Right forelimb (tissue), 1 donor: ENCODE data around the gene SLC16A4.
A peak's percentile ranks its signal among the peaks of the same experiment; 100 is the strongest.
"Not testable (repeated sequence)": the region's sequence is repeated elsewhere in the genome, so short reads cannot be mapped to it uniquely, and the experiment has no call there.

Experiments used
- DNase-seq: peaks from one replicate; pipeline ENCODE4 v3.0.0-alpha.2; 2018

Gene SLC16A4

GRCh38 chr1:110407260-110408210, 16.7 kb upstream of the SLC16A4 start, which contains the start of gene LAMTOR5:
Gene LAMTOR5 (minus strand): TSS chr1:110407694. CDS start chr1:110407620, 74 bp downstream.
- DNase-seq, result peak; percentile 97

- not testable (repeated sequence) for DNase-seq
These were observed 15.6 kb upstream of the SLC16A4 start for GRCh38 chr1:110406407-110406806.

DNA sequence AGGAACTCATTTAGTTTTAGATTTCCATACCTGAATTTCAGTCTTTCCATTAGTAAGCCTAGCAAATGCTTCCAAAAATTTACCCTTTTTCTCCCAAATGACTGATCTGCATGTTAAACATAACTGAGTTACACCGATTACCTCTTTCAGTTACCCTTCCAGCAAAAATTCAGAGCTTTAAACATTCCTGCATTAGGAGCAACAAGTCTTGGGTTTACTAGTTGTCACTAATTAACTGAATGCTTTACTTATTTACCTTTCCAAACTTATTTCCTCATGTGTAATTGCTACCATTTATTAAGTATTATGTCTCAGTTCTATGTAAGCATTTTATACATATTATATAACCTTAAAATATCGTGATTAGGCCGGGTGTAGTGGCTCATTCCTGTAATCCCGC, 13.6 kb upstream of the SLC16A4 start:
- DNase-seq, result no peak

GRCh38 chr1:110403805-110404204, 13.0 kb upstream of the SLC16A4 start:
- DNase-seq, result no peak

- DNase-seq, result not testable (repeated sequence)
These were observed 5.6 kb upstream of the SLC16A4 start for GRCh38 chr1:110396259-110396958.

DNA sequence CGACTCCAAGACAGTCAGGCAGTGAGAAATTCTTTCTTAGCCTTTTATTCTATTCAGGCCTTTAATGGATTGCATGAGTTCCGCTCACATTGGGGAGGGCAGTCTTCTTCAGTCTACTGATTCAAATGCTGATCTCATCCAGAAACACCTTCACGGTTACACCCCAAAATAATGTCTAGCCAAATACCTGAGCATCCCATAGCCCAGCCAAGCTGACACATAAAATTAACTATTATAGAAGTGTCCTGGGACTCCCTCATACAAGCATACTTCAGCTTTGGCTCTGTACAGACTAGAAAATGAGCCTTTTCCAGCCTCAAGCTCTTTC, 3.6 kb upstream of the SLC16A4 start:
- DNase-seq, result no peak

DNA sequence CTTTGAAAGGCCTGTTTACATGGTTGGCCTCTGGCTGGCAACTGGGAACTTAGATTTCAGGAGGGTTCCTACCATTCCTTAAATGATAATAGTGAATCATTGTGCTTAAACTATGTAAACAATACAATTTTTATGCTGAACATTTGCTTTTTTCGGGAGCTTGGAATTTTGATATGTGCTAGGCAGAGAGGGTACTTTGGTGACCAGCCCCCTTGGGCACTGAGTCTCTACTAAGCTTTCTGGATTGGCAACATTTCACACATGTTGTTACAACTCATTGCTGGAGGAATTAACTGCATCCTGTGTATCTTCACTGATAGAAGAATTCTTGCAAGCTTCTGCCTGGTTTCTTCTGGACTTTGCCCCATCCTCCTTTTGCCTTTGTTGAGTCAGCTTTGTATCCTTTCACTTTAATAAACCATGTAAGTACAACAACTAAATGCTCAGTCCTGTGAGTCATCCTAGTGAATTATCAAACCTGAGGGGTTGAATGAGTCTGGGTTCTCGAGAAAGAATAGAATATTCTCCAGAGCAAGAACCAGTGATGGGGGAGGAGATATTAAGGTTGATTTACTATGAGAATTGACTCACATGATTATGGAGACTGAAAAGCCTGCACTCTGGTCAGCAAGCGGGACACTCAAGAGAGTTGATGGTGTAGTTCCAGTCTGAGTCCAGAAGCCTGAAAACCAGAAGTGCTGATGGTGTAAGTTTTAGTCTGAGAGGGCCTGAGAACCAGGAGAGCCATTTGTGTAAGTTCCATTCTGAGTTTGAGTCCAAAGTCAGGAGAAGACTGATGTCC, 3.1 kb upstream of the SLC16A4 start:
- DNase-seq, result no peak

DNA sequence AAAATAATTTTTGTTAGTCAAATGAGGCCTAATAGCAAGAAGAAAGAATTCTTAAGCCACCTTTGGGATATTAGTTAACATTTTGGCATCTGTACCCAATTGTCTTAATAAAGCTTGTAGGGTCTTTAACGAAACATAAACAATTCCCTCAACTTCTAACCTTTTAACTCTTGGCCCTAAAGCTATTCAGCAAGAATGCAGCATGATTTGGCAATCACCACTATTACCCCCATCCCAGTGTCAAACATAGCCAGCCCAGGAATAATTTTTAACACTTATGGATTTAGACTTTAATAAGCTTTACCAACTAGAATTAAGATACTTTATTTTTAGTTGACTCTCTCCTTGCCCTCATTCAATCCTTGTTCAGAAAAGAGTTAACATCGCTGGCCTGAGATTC, 2.5 kb upstream of the SLC16A4 start:
- no peak for DNase-seq

DNA sequence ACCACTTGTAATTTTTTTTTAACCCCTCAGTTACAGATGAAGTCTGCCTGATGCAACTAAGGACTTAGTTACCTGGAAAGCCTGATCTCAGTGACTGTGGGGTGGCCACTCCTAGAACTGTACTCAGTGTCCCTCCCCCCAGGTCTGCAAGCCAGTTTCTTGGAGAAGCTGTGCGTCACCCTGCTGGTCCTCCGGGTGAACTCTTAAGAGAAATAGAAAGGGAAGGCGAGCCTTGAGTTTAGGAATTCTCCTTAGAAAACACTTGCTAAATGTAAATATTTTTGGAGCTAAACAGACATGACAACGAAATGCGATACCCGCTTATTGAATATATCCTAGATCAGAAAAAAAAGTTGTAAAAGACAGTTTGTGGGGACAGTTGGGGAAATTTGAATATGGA, 730 bp downstream of the SLC16A4 start:
- DNase-seq, result no peak

- no peak for DNase-seq
These were observed 3.6 kb downstream of the SLC16A4 start for GRCh38 chr1:110387048-110387754.

DNA sequence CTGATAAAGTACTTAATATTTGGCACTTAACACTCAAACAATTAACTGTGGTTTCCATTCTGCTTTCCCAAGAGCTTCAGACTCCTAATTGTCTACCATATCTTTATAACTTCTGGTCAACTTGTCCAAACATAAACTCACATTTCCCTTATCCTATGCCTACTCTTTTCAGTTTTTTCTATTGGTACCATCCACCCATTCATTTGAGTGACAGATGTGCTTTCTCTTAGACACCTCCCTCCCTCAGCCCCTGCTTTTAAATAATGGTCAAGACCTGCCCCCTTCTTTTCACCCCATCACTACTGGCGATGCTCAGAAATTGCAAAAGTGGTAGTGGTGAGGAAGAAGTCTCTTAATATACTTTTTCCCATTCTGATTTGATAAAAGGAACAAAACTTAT, 5.5 kb downstream of the SLC16A4 start:
- no peak for DNase-seq

DNA sequence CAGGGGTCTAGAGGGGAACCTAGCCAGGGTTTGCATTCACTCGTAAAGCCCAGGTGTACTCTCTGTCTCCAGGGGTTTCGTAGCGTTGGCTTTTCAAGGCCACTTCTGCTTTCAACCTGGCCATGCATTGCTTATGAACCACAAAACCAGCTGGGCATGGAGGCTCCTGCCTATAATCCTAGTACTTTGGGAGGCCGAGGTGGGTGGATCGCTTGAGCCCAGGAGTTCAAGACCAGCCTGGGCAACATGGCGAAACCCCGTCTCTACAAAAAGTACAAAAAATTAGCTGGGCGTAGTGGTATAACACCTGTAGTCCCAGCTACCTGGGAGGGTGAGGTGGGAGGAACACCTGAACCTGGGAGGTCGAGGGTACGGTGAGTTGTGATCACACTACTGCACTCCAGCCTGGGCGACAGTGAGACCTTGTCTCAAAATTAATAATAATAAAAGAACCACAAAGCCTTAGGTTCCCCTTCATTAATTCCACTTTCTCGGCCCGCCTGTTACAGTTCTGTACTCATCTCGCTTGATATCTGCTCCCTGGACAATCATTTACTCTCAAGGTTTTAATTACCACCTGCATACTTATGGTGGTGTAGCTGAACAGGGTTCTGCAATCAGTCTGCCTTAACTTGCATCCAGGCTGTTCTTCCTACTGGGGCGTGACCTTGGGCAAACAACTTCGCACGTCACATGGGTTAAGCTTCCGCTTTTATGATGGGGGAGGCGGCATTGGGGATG, 6.1 kb downstream of the SLC16A4 start:
- DNase-seq, result no peak

GRCh38 chr1:110383251-110383990, 7.4 kb downstream of the SLC16A4 start:
- DNase-seq, result no peak

- DNase-seq, result no peak
These were observed 10.0 kb downstream of the SLC16A4 start for GRCh38 chr1:110380672-110381283.

DNA sequence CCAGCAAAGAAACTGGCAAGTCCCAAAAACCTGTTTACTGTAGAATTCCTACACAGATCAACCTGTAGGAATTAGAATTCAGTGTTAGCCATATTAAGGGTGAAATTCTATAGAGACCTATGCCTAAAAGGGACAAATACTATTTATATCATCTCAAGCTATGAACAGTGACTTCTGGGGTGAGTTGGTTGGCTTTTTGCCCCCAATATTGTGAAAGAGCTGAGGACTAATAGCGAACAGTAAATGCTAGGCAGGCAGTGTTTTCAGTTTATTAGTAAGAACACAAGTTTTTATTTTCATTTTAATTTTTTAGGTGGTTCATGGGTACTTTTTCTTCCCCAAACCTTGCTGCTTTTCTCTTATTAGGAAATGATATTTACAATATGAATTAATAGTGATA, 15.3 kb downstream of the SLC16A4 start:
- no peak for DNase-seq

- no peak for DNase-seq
These were observed 20.0 kb downstream of the SLC16A4 start for GRCh38 chr1:110370827-110371226.

- DNase-seq, result no peak
These were observed 26.6 kb downstream of the SLC16A4 start for GRCh38 chr1:110364221-110364620.

DNA sequence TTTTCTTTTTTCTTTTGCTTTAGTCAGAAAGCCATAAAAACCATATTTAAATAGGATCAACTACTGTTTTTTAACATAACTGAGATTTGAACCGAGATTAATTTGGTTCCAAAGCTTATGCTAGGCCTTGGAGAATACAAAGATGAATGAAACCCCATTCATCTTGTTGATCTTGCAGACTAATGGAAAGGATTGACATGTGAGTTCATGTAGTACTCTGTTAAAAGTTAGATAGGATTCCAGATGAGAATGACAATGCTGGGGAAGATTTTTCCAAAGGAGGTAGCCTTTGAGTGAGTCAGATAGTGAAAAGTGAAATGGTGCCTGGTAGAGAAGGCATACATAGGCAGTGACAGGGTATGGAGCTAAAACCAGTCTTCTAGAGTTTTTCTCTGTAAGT, 29.0 kb downstream of the SLC16A4 start:
- no peak for DNase-seq

- no peak for DNase-seq
These were observed 30.4 kb downstream of the SLC16A4 start for GRCh38 chr1:110360431-110360830.

- no peak for DNase-seq
These were observed 34.4 kb downstream of the SLC16A4 start for GRCh38 chr1:110356379-110356778.

DNA sequence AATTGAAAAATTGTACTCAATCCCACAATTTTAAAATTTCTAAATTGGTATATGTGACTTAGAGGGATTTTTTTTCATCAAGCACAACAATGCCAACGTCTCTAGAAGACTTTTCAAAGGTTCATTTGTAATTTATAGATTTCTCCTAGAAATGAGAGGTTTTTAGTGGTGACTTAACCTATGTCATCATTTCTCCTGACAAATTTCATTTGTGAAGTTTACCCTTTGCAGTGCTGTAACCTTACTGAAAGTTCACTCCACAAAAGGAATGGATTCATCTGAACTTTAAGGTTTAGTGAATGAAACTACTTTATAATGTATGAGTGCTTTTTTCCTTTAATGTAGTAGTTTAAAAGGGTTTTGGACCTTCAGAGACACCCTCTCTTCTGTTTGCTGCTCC, 35.5 kb downstream of the SLC16A4 start:
- no peak for DNase-seq
